ENCODE results near the gene JAZF1. TPM values are rescaled to one million over a fixed set of nuclear protein-coding genes. Genes with fewer than 3 reads are reported as not detected.

Gene JAZF1
- total and polyA plus RNA-seq, 7 donors = 2.3 to 10.6 (median 5.3) TPM

GRCh38 chr7:28191184-28191583, 10.6 kb upstream of the JAZF1 start:
- H3K4me3 ChIP-seq = no peak overlapping the region
- no peaks in the 10 kb centered on the region for H3K27me3 ChIP-seq (ENCODE audit: insufficient read depth in 3 of 3, low read length in 2 of 3)

GRCh38 chr7:28190077-28190710, 9.6 kb upstream of the JAZF1 start:
- H3K4me3 ChIP-seq = no peak overlapping the region
- intact Hi-C loops (cut with DNase I) = no loop called here

More at GRCh38 chr7:28191184-28191583, 10.6 kb upstream of the JAZF1 start:
- no peaks in the 10 kb centered on the region for H3K4me1 ChIP-seq
- no peaks in the 10 kb centered on the region for H3K36me3 ChIP-seq (ENCODE audit: insufficient read depth in 1 of 2, low read depth in 1 of 2)
- TF ChIP-seq CTCF (IDR thresholded peaks at IDR 0.05) = no peak
- WGBS, 3 donors = 95 to 96% (median 95%) methylated on average over 2 of the region's 2 CpGs
- DNase-seq = no peak
- intact Hi-C loops (cut with DNase I) = no loop called here
- H3K9me3 ChIP-seq = no peaks in the 10 kb centered on the region
- no peak for ATAC-seq
- no peak overlapping the region for H3K27ac ChIP-seq

GRCh38 chr7:28187012-28187411, 6.4 kb upstream of the JAZF1 start:
- DNase-seq (no peak), ATAC-seq (no peak)
- intact Hi-C loops (cut with DNase I) = no loop called here
- Histone ChIP-seq H3K36me3 (ENCODE audit: insufficient read depth in 1 of 2, low read depth in 1 of 2) (no peaks in the 10 kb centered on the region), H3K27me3 (ENCODE audit: insufficient read depth in 3 of 3, low read length in 2 of 3) (no peaks in the 10 kb centered on the region), H3K27ac (no peak overlapping the region), H3K4me1 (no peaks in the 10 kb centered on the region), H3K4me3 (no peak overlapping the region), H3K9me3 (no peaks in the 10 kb centered on the region)
- WGBS, 3 donors = 95 to 96% (median 96%) methylated on average over 7 of the region's 7 CpGs
- TF ChIP-seq CTCF (IDR thresholded peaks at IDR 0.05) = no peak

More at GRCh38 chr7:28190077-28190710, 9.6 kb upstream of the JAZF1 start:
- no peaks in the 10 kb centered on the region for H3K36me3 ChIP-seq (ENCODE audit: insufficient read depth in 1 of 2, low read depth in 1 of 2)
- no peak overlapping the region for H3K27ac ChIP-seq
- no peak for DNase-seq
- ATAC-seq = no peak
- no peak for TF ChIP-seq CTCF (IDR thresholded peaks at IDR 0.05)
- H3K4me1 ChIP-seq = no peaks in the 10 kb centered on the region
- no peaks in the 10 kb centered on the region for H3K27me3 ChIP-seq (ENCODE audit: insufficient read depth in 3 of 3, low read length in 2 of 3)
- no peaks in the 10 kb centered on the region for H3K9me3 ChIP-seq
- 50 to 66% (median 54%) methylated on average over 5 of the region's 5 CpGs for WGBS, 3 donors

GRCh38 chr7:28183627-28184026, 3.0 kb upstream of the JAZF1 start:
- no peaks in the 10 kb centered on the region for H3K36me3 ChIP-seq (ENCODE audit: insufficient read depth in 1 of 2, low read depth in 1 of 2)
- no peak for TF ChIP-seq CTCF (IDR thresholded peaks at IDR 0.05)
- no peaks in the 10 kb centered on the region for H3K9me3 ChIP-seq
- 70 to 81% (median 74%) methylated on average over 5 of the region's 5 CpGs for WGBS, 3 donors
- no peak overlapping the region for H3K27ac ChIP-seq
- no peak for DNase-seq
- H3K4me1 ChIP-seq = no peaks in the 10 kb centered on the region
- no peak for ATAC-seq
- H3K4me3 ChIP-seq = no peak overlapping the region
- H3K27me3 ChIP-seq (ENCODE audit: insufficient read depth in 3 of 3, low read length in 2 of 3) = no peaks in the 10 kb centered on the region
- intact Hi-C loops (cut with DNase I) = no loop called here

- Histone ChIP-seq H3K4me3 (no peak overlapping the region), H3K9me3 (no peaks in the 10 kb centered on the region), H3K27ac (no peak overlapping the region), H3K27me3 (ENCODE audit: insufficient read depth in 3 of 3, low read length in 2 of 3) (no peaks in the 10 kb centered on the region), H3K4me1 (peaks cover 2% of the 10 kb centered on the region), H3K36me3 (ENCODE audit: insufficient read depth in 1 of 2, low read depth in 1 of 2) (no peaks in the 10 kb centered on the region)
- intact Hi-C loops (cut with DNase I) = no loop called here
- DNase-seq = no peak
- no peak for TF ChIP-seq CTCF (IDR thresholded peaks at IDR 0.05)
- WGBS, 3 donors = 32 to 45% (median 36%) methylated on average over 2 of the region's 2 CpGs
- ATAC-seq = no peak
Measured at GRCh38 chr7:28182071-28182471, 1.5 kb upstream of the JAZF1 start.

Measured in psoas muscle (tissue), 8 donors.